CD14-positive monocyte (primary cell): ENCODE results near the gene PIK3R1. TPM values are rescaled to one million over a fixed set of nuclear protein-coding genes. Genes with fewer than 3 reads are reported as not detected.

Experiments
- DNase-seq, 3 donors: peaks; one replicate each; pipeline ENCODE4 v3.0.0-alpha.2; 2011 to 2022
- H2AFZ ChIP-seq: 2 replicates; pipeline ENCODE4 v1.6.0; 2012; ENCODE audit warnings: mild to moderate bottlenecking, low read depth, low read length, inconsistent platforms; ENCODE audit not compliant: insufficient read depth, poor library complexity, severe bottlenecking
- H3K27ac ChIP-seq, 2 donors: 1 replicate in 1 of 2; 2 replicates in 1 of 2; pipeline ENCODE4 v1.5.1; 2012 to 2013; ENCODE audit warnings: low read length in 2 of 2, control low read depth in 1 of 2, inconsistent platforms in 1 of 2, low read depth in 1 of 2, mild to moderate bottlenecking in 1 of 2
- H3K27me3 ChIP-seq, 2 donors: one replicate each; pipeline versions ENCODE4 v1.6.0 to v1.6.1; 2011 to 2013; ENCODE audit warnings: low read length in 2 of 2; ENCODE audit not compliant: control insufficient read depth in 2 of 2, insufficient read depth in 2 of 2
- H3K36me3 ChIP-seq, 2 donors: replicated peaks in 1 of 2; 1 replicate in 1 of 2; 2 replicates in 1 of 2; pipeline versions ENCODE4 v1.5.1 to v1.6.1; 2012 to 2013; ENCODE audit warnings: low read length in 2 of 2, control low read depth in 1 of 2, inconsistent platforms in 1 of 2, mild to moderate bottlenecking in 1 of 2; ENCODE audit not compliant: insufficient read depth in 2 of 2, control insufficient read depth in 1 of 2
- H3K4me1 ChIP-seq, 2 donors: 1 replicate in 1 of 2; 2 replicates in 1 of 2; pipeline versions ENCODE4 v1.5.1 to v1.6.1; 2012 to 2013; ENCODE audit warnings: low read length in 2 of 2, control low read depth in 1 of 2, inconsistent platforms in 1 of 2, mild to moderate bottlenecking in 1 of 2, moderate library complexity in 1 of 2; ENCODE audit not compliant: insufficient read depth in 2 of 2, control insufficient read depth in 1 of 2
- H3K4me2 ChIP-seq: replicated peaks from 2 replicates; pipeline ENCODE3; 2012; ENCODE audit warnings: low read length, moderate library complexity, mild to moderate bottlenecking; ENCODE audit not compliant: poor library complexity, severe bottlenecking; ENCODE audit errors: extremely low read depth
- H3K4me3 ChIP-seq, 3 experiments: fragments of 200-600 bp in 1 of 3; sonication (generic) in 1 of 3; replicated peaks in 1 of 3; 1 replicate in 2 of 3; 2 replicates in 1 of 3; pipeline ENCODE4 v1.5.1; 2011 to 2013; ENCODE audit warnings: low read length in 3 of 3, mild to moderate bottlenecking in 3 of 3, control low read depth in 2 of 3, low read depth in 2 of 3, inconsistent platforms in 1 of 3, moderate library complexity in 1 of 3
- H3K79me2 ChIP-seq: 2 replicates; pipeline ENCODE4 v1.6.0; 2012; ENCODE audit warnings: mild to moderate bottlenecking, control low read depth, inconsistent platforms, low read length, moderate library complexity; ENCODE audit not compliant: insufficient read depth
- H3K9ac ChIP-seq: 2 replicates; pipeline ENCODE4 v1.6.0; 2017; ENCODE audit warnings: low read length, mild to moderate bottlenecking; ENCODE audit not compliant: insufficient read depth, poor library complexity, severe bottlenecking
- H3K9me3 ChIP-seq, 2 donors: replicated peaks in 1 of 2; 1 replicate in 1 of 2; 2 replicates in 1 of 2; pipeline versions ENCODE4 v1.5.1 to v1.6.1; 2012 to 2013; ENCODE audit warnings: low read length in 2 of 2, control low read depth in 1 of 2; ENCODE audit not compliant: control insufficient read depth in 1 of 2, insufficient read depth in 1 of 2
- H4K20me1 ChIP-seq: 2 replicates; pipeline ENCODE4 v1.6.0; 2012; ENCODE audit warnings: mild to moderate bottlenecking, low read length, control low read depth, moderate library complexity; ENCODE audit not compliant: insufficient read depth
- H3K27ac Mint-ChIP-seq, 7 donors: one replicate each; pipeline ENCODE4 v1.8.0; 2020; ENCODE audit warnings: mild to moderate bottlenecking in 7 of 7, mixed read lengths in 7 of 7, moderate library complexity in 6 of 7, inconsistent platforms in 2 of 7
- H3K27me3 Mint-ChIP-seq, 3 donors: one replicate each; pipeline ENCODE4 v1.8.0; 2021 to 2022; ENCODE audit warnings: low read depth in 3 of 3, mild to moderate bottlenecking in 3 of 3, mixed read lengths in 3 of 3, moderate library complexity in 3 of 3, inconsistent platforms in 1 of 3
- H3K36me3 Mint-ChIP-seq, 2 donors: one replicate each; pipeline ENCODE4 v1.8.0; 2020; ENCODE audit warnings: mixed read lengths in 2 of 2, inconsistent platforms in 1 of 2, mild to moderate bottlenecking in 1 of 2
- H3K4me1 Mint-ChIP-seq: one replicate; pipeline ENCODE4 v1.8.0; 2020; ENCODE audit warnings: mild to moderate bottlenecking, mixed read lengths
- H3K4me3 Mint-ChIP-seq, 2 donors: one replicate each; pipeline ENCODE4 v1.8.0; 2020; ENCODE audit warnings: mild to moderate bottlenecking in 2 of 2, mixed read lengths in 2 of 2, moderate library complexity in 1 of 2
- H3K9me3 Mint-ChIP-seq, 7 donors: one replicate each; pipeline ENCODE4 v1.8.0; 2020 to 2022; ENCODE audit warnings: mixed read lengths in 7 of 7, mild to moderate bottlenecking in 6 of 7, moderate library complexity in 6 of 7, inconsistent platforms in 2 of 7
- CTCF ChIP-seq: fragments of 200-600 bp; IDR thresholded peaks from one replicate; pipeline ENCODE4 v1.8.0; 2022; ENCODE audit warnings: antibody characterized with exemption, mild to moderate bottlenecking
- intact Hi-C, 2 donors: fragments of 100-400 bp; cut with micrococcal nuclease; formaldehyde crosslinking; loops; one replicate each; pipeline versions ENCODE4 v1.15.0 to v1.15.1; 2023
- polyA plus RNA-seq, 3 donors: library from polyadenylated mRNA; depleted of rRNA in 1 of 3; unstranded in 2 of 3; stranded (reverse) in 1 of 3; fragments of 300-500 nt in 2 of 3; fragments of >200 nt in 1 of 3; fragmentation: Illumina TruSeq in 2 of 3; gene quantifications; 1 replicate in 2 of 3; 2 replicates in 1 of 3; pipeline ENCODE4 v1.2.3, GENCODE V29; 2012 to 2021

PIK3R1 gene
- polyA plus RNA-seq, 3 donors = 9.5 to 25.5 (median 10.5) TPM

- Histone ChIP-seq H3K9ac (no peak overlapping the region), H3K79me2 (no peaks in the 10 kb centered on the region), H3K4me2 (no peak overlapping the region), H3K4me1 (peaks cover 30 to 34% of the 10 kb centered on the region in 2 donors), H3K36me3 (no peaks in the 10 kb centered on the region), H3K27me3 (no peaks in the 10 kb centered on the region), H3K27ac (no peak overlapping the region), H3K9me3 (no peaks in the 10 kb centered on the region), H3K4me3 (no peak overlapping the region), H4K20me1 (no peaks in the 10 kb centered on the region), H2AFZ (no peak overlapping the region)
- intact Hi-C loops = no loop called here
- no peak overlapping the region for H3K4me3 Mint-ChIP-seq
- H3K27ac Mint-ChIP-seq = no peak overlapping the region
- peaks cover 33% of the 10 kb centered on the region for H3K4me1 Mint-ChIP-seq
- peaks cover 0 to 5% (median 0%) of the 10 kb centered on the region in 7 donors for H3K9me3 Mint-ChIP-seq
- no peaks in the 10 kb centered on the region for H3K27me3 Mint-ChIP-seq
- no peaks in the 10 kb centered on the region for H3K36me3 Mint-ChIP-seq
- no peak for TF ChIP-seq CTCF
- no peak for DNase-seq
Observed at GRCh38 chr5:68335075-68335474, 119.5 kb downstream of the PIK3R1 start.

- Mint-ChIP-seq H3K27ac (peak overlapping the region in 1 of 7 donors; percentile 36), H3K36me3 (no peaks in the 10 kb centered on the region), H3K27me3 (no peaks in the 10 kb centered on the region), H3K4me1 (peaks cover 22% of the 10 kb centered on the region), H3K9me3 (peaks cover 0 to 5% (median 0%) of the 10 kb centered on the region in 7 donors), H3K4me3 (no peak overlapping the region)
- no peaks in the 10 kb centered on the region for H3K79me2 ChIP-seq
- H3K9me3 ChIP-seq = no peaks in the 10 kb centered on the region
- H3K4me2 ChIP-seq = no peak overlapping the region
- no peak overlapping the region for H3K4me3 ChIP-seq
- H4K20me1 ChIP-seq = no peaks in the 10 kb centered on the region
- no peaks in the 10 kb centered on the region for H3K36me3 ChIP-seq
- no peak overlapping the region for H3K9ac ChIP-seq
- H3K4me1 ChIP-seq = peaks cover 19 to 23% of the 10 kb centered on the region in 2 donors
- intact Hi-C loops = no loop called here
- no peak overlapping the region for H2AFZ ChIP-seq
- no peak for TF ChIP-seq CTCF
- no peak overlapping the region for H3K27ac ChIP-seq
- no peak for DNase-seq
- no peaks in the 10 kb centered on the region for H3K27me3 ChIP-seq
Observed at GRCh38 chr5:68336200-68336599, 120.6 kb downstream of the PIK3R1 start.
